Smooth muscle cell (in vitro differentiated cells): ENCODE data around the gene ZNF709. TPM values are rescaled to one million over a fixed set of nuclear protein-coding genes. Genes with fewer than 3 reads are reported as not detected.

Source experiments
- polyA plus RNA-seq: library from polyadenylated mRNA; unstranded; fragments of >200 nt; fragmentation: Nextera tagmentation; extraction: Ambion mirVana; gene quantifications from 2 replicates; pipeline ENCODE4 v1.2.1, GENCODE V29; 2016
- small RNA-seq: library from RNA; depleted of rRNA; stranded (forward); fragments of <200 nt; gene quantifications from one replicate; pipeline ENCODE3, GENCODE V24; 2014
- total RNA-seq: library from RNA; depleted of rRNA; stranded (reverse); fragments of >200 nt; gene quantifications from 2 replicates; pipeline ENCODE4 v1.2.3, GENCODE V29; 2014

ZNF709 gene
- total and polyA plus RNA-seq, 2 experiments from 2014 or later = 0.29 to 1.2 TPM

Small RNA genes within 50 kb of the gene (small RNA-seq; reads per million reads assigned to genes)
- gene MTCO1P27 (not detected), gene PPIAP20 (0.11 reads per million)

Other genes starting within 250 kb of the ZNF709 start
- 5.3 and 5.8 TPM in 2 replicates for gene ZNF44, start 189.9 kb downstream of the ZNF709 start, total RNA-seq
- gene ZNF44, start 189.9 kb downstream of the ZNF709 start, polyA plus RNA-seq = 3.2 and 5.3 TPM in 2 replicates
- gene ZNF563, start 151.2 kb downstream of the ZNF709 start, total RNA-seq = 2.2 and 6.7 TPM in 2 replicates
- 1.1 and 2.9 TPM in 2 replicates for gene ZNF563, start 151.2 kb downstream of the ZNF709 start, polyA plus RNA-seq
- gene ZNF442, start 119.1 kb downstream of the ZNF709 start, total RNA-seq = 0.40 and 12.9 TPM in 2 replicates
- 0.06 and 0.54 TPM in 2 replicates for gene ZNF442, start 119.1 kb downstream of the ZNF709 start, polyA plus RNA-seq
- 3.6 and 5.9 TPM in 2 replicates for gene ZNF799, start 83.5 kb downstream of the ZNF709 start, total RNA-seq
- 0.93 and 1.8 TPM in 2 replicates for gene ZNF799, start 83.5 kb downstream of the ZNF709 start, polyA plus RNA-seq
- 2.4 and 4.1 TPM in 2 replicates for gene ZNF443, start 43.8 kb downstream of the ZNF709 start, total RNA-seq
- gene ZNF443, start 43.8 kb downstream of the ZNF709 start, polyA plus RNA-seq = 0.73 and 3.7 TPM in 2 replicates
- gene ZNF564, start 66.7 kb upstream of the ZNF709 start, total RNA-seq = 6.5 and 6.9 TPM in 2 replicates
- 2.8 and 3.6 TPM in 2 replicates for gene ZNF564, start 66.7 kb upstream of the ZNF709 start, polyA plus RNA-seq
- 3.8 and 7.1 TPM in 2 replicates for gene ZNF490, start 126.0 kb upstream of the ZNF709 start, total RNA-seq
- gene ZNF490, start 126.0 kb upstream of the ZNF709 start, polyA plus RNA-seq = 1.1 and 1.4 TPM in 2 replicates
- 17.4 and 25.9 TPM in 2 replicates for gene ZNF791, start 126.1 kb upstream of the ZNF709 start, total RNA-seq
- 15.3 and 20.6 TPM in 2 replicates for gene ZNF791, start 126.1 kb upstream of the ZNF709 start, polyA plus RNA-seq
- 69.2 and 77.9 TPM in 2 replicates for gene MAN2B1, start 181.9 kb upstream of the ZNF709 start, total RNA-seq
- gene MAN2B1, start 181.9 kb upstream of the ZNF709 start, polyA plus RNA-seq = 46.1 and 51.0 TPM in 2 replicates
- gene WDR83, start 182.0 kb upstream of the ZNF709 start, total RNA-seq = 4.8 and 12.4 TPM in 2 replicates
- 21.6 TPM in 2 replicates for gene WDR83, start 182.0 kb upstream of the ZNF709 start, polyA plus RNA-seq
- gene DHPS, start 197.1 kb upstream of the ZNF709 start, total RNA-seq = 44.0 and 67.6 TPM in 2 replicates
- 43.9 and 57.3 TPM in 2 replicates for gene DHPS, start 197.1 kb upstream of the ZNF709 start, polyA plus RNA-seq
- not detected in 2 replicates for gene GNG14, start 203.2 kb upstream of the ZNF709 start, total RNA-seq
- gene GNG14, start 203.2 kb upstream of the ZNF709 start, polyA plus RNA-seq = 2.0 TPM in 1 of 2 replicates, not detected in the other
- 9.1 and 9.5 TPM in 2 replicates for gene FBXW9, start 211.8 kb upstream of the ZNF709 start, total RNA-seq
- 16.7 and 17.3 TPM in 2 replicates for gene FBXW9, start 211.8 kb upstream of the ZNF709 start, polyA plus RNA-seq
- 43.0 and 45.4 TPM in 2 replicates for gene TNPO2, start 239.1 kb upstream of the ZNF709 start, total RNA-seq
- 8.7 and 10.7 TPM in 2 replicates for gene TNPO2, start 239.1 kb upstream of the ZNF709 start, polyA plus RNA-seq
- gene TRIR, start 249.9 kb upstream of the ZNF709 start, total RNA-seq = 156 and 171 TPM in 2 replicates
- gene TRIR, start 249.9 kb upstream of the ZNF709 start, polyA plus RNA-seq = 191 and 212 TPM in 2 replicates